ENCODE data around the gene B4GALNT3.

DNA sequence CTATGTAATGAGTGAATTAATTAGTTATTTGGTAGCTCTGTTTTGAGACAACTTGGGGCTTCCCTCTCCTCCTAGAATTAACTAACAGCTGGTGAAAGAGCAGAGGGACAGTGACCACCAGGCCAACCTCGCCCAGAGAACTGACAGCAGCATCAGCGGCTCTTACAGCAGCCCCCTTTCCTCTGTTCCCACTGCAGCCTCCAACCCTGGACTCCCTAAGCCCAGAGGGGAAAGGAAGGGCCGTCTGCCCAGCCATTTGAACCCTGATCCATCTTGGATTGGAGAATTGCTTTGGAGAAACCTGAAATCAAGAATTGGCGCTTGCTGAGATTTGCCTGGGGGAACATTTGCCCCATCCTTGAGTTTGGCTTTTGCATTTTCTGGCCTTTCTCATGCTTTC, 45.5 kb downstream of the B4GALNT3 start:
- TF ChIP-seq, protein P1, sequence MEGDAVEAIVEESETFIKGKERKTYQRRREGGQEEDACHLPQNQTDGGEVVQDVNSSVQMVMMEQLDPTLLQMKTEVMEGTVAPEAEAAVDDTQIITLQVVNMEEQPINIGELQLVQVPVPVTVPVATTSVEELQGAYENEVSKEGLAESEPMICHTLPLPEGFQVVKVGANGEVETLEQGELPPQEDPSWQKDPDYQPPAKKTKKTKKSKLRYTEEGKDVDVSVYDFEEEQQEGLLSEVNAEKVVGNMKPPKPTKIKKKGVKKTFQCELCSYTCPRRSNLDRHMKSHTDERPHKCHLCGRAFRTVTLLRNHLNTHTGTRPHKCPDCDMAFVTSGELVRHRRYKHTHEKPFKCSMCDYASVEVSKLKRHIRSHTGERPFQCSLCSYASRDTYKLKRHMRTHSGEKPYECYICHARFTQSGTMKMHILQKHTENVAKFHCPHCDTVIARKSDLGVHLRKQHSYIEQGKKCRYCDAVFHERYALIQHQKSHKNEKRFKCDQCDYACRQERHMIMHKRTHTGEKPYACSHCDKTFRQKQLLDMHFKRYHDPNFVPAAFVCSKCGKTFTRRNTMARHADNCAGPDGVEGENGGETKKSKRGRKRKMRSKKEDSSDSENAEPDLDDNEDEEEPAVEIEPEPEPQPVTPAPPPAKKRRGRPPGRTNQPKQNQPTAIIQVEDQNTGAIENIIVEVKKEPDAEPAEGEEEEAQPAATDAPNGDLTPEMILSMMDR (IDR thresholded peaks at IDR 0.05), result no peak
- no peak for TF ChIP-seq POLR2A (IDR thresholded peaks at IDR 0.05)
